Fibroblast of skin of back (primary cell): Measurements from ENCODE around the gene MKNK1. TPM values are rescaled to one million over a fixed set of nuclear protein-coding genes. Genes with fewer than 3 reads are reported as not detected.
"Not testable (repeated sequence)": the region's sequence is repeated elsewhere in the genome, so short reads cannot be mapped to it uniquely, and the experiment has no call there.

Experiments used
- DNase-seq: peaks from one replicate; pipeline ENCODE4 v3.0.0-alpha.2; 2013
- polyA plus RNA-seq, 2 experiments: library from polyadenylated mRNA; unstranded; fragments of 120-200 nt; gene quantifications; one replicate each; pipeline ENCODE4 v1.2.1, GENCODE V29; 2013; ENCODE audit not compliant: insufficient read length in 2 of 2

Gene MKNK1
- 17.2 TPM for polyA plus RNA-seq (2013, experiment 1 of 2; ENCODE audit: insufficient read length)
- polyA plus RNA-seq (2013, experiment 2 of 2; ENCODE audit: insufficient read length) = 21.4 TPM

DNA sequence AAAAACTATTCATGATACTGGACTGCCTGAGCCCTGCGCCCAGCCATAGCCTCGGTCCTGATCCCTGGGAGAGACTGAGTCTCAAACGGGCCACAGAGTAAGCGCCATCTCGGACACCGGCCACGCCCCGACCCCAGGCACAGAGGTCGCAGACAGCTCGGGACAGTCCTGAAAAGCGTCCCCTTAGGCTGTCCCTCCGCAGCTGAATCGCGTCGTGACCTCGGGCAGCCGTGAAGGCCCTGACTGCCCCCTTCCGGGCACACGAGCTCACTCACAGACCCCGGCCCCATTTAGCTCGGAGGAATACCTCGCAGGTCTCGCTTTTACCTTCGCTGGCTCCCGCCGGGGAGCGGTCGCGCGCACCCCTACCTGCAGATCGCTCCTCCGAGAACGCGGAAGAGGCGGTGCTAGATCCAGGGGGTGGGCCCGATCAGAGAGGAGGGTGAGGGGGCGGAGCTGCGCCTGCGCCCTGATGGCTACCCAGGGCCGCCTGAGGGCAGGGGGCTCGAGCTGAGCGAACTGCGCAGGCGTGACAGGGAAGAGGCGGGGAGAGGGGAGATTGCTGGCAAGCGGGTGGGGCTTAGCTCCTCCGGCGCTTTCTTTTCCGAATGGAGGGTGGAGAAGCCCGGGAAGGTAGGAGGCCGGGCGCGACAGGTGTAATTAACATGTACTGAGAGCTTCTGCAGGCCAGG is at the start of gene MKNK1:
Gene MKNK1 (minus strand): TSS at position 411 of the 692 bp plus-strand sequence. CDS start 20,941 bp downstream, outside the sequence.
- peak; percentile 91 for DNase-seq

- DNase-seq = no peak
These were observed 49.4 kb upstream of the MKNK1 start for GRCh38 chr1:46653405-46653958.

DNA sequence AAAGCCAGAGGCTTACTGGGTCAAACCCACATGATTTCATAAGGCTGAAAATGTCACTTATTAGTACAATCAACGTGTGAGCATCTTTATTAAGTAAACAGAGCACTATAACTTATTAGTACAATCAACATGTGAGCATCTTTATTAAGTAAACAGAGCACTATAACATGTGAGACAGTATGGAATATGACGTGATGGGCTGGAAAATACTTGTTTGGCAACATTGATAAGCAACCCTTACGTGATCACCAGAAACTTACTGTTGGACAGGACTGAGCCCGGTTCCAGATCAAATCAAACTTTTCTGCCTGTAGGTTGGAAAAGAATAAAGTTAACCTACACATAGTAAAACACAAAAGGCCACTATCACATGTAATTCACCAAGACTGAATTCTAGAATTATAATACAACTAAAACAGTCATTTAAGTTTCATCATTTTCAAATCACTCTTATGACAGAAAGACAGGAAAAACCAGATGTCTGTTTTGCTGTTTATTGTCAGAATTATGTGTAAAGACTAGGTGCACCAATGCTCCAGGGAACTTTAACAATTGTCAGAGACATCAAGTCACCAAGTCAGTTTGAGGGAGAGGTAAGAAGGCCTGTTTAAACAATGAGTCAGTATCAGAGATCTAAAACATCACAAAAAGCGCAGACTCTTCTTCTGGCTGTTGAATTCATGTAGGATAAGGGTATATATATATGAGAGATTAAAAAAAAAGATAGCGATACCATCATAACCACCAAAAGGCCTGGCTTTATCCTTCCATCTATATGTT is 48.4 kb upstream of the MKNK1 start:
- DNase-seq = no peak

DNA sequence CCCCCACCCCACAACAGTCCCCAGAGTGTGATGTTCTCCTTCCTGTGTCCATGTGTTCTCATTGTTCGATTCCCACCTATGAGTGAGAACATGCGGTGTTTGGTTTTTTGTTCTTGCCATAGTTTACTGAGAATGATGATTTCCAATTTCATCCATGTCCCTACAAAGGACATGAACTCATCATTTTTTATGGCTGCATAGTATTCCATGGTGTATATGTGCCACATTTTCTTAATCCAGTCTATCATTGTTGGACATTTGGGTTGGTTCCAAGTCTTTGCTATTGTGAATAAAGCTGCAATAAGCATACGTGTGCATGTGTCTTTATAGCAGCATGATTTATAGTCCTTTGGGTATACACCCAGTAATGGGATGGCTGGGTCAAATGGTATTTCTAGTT is 47.1 kb upstream of the MKNK1 start:
- DNase-seq = not testable (repeated sequence)

DNA sequence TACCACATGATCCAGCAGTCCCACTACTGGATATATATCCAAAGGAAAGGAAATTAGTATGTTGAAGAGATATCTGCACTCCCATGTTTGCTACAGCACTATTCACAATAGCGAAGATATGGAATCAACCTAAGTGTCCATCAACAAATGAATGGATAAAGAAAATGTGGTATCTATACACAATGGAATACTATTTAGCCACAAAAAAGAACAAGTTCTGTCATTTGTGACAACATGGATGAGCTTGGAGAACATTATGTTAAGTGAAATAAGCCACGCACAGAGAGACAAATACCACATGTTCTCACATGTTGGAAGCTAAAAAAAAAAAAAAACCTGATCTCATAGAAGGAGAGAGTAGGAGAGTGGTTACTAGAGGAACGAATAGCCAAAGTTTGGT is 46.4 kb upstream of the MKNK1 start:
- no peak for DNase-seq

- no peak for DNase-seq
These were observed 45.7 kb upstream of the MKNK1 start for GRCh38 chr1:46649764-46650163.

- DNase-seq = no peak
These were observed 43.5 kb upstream of the MKNK1 start for GRCh38 chr1:46647611-46648010.

DNA sequence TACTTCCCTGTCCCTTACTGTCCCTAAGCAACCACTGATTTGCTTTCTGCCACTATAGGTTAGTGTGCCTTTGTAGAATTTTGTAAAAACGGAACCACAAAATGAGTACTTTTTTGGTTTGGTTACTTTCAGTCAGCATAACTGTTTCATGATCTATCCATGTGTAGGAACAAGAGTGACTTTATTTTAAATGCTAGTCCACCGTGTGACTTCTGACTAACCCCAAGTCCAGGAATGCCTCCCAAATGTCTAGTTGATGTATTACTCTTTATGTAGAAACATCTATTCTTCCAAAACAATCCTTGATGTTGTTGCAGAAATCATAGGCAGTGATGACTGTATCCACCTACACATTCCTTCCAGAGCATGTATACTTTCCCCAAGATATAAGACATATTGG is 42.8 kb upstream of the MKNK1 start:
- DNase-seq = no peak

DNA sequence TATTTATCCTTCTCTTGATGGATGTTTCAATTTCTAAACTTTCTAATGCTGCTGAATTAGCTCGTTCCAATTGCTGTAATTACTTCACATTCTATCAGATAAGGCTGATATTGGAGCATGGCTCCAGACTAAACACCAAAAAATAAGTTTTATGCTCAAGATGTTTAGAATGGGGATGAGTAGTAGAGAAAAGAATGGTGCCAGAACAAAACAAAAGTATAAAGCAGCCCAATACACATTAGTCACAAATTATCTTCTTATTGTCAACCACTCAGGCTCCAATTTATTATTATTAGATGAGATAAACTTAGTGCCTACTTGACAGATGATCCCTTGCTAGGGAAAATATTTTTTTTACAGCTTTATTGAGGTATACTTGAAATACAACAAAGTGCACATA is 42.3 kb upstream of the MKNK1 start:
- DNase-seq = no peak

GRCh38 chr1:46645815-46646214 is 41.7 kb upstream of the MKNK1 start:
- no peak for DNase-seq

DNA sequence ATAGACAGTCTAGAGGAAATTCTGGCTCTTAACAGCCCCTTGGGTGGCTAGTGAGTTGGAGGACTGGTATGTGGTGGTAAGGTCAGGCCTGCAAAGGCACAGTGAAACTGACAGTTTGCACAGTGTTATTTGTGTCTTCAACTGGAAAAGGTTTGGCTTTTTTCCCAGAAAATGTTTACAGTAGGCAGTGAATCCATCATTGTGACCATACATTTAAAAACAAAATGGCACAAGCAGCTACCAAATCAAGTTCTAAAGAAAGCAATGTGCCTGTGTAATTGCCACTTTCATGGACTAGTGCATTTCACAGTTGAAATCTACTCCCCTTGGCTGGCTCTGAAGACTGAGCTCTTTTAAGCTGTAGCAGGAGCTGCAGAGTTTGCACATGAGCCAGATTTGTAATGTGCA is 39.3 kb upstream of the MKNK1 start:
- peak; percentile 85 for DNase-seq

- DNase-seq = no peak
These were observed 38.1 kb upstream of the MKNK1 start for GRCh38 chr1:46642115-46642680.

DNA sequence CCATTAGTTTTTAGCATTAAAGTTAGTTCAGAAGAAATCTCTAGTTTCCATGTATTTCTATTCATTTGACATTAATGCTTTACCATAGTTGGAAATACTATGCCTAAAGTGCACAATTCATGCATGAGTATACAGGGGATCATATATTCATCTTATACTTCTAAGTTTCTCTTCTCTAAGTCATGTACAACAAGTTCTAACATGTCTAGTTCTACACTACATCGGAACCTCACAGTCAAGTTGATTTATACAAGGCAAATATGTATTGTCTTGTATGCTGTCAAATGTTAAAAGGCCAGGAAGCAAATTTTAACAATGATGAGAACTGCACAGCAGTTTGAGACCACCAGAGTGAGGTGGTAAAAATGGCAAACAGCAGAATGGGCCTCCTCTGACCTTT is 35.5 kb upstream of the MKNK1 start:
- DNase-seq = no peak

DNA sequence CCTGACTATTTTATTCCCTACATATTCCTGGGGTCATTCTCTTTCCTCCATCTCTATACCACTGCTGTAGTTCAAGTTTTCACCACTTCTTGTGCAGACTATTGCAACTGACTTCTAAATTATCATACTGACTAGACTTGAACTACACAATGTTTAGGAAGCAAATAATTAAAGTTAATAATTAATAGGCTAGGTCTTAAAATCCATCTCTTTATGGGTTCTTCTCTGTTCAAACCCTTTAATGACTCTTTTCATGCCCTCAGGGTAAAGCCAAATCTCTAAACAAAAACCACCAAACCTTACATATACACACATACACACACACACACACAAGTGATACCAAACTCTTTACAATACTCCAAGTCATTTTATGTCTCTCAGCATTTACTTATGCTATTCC is 34.9 kb upstream of the MKNK1 start:
- no peak for DNase-seq

- no peak for DNase-seq
These were observed 33.5 kb upstream of the MKNK1 start for GRCh38 chr1:46637444-46638083.

DNA sequence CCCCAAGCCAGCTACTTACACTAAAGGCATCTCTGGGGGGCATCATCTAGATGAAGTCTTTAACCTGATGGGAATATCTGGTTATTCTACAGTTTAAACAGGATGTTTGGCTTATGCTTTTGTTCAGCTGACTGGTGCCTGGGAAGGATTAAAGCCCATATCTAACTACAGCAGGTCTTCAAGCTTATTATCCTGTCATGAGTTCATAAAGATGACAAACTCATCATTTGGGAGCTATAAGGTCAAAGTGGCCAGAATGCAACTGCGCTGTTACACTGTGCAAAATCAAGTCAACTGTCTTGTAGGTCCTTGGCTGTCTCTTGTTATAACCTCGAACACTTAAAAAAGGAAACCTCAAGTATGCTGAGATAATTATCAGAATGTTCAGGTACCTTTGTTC is 31.1 kb upstream of the MKNK1 start:
- DNase-seq = no peak

GRCh38 chr1:46630719-46631118 is 26.7 kb upstream of the MKNK1 start:
- DNase-seq = no peak

DNA sequence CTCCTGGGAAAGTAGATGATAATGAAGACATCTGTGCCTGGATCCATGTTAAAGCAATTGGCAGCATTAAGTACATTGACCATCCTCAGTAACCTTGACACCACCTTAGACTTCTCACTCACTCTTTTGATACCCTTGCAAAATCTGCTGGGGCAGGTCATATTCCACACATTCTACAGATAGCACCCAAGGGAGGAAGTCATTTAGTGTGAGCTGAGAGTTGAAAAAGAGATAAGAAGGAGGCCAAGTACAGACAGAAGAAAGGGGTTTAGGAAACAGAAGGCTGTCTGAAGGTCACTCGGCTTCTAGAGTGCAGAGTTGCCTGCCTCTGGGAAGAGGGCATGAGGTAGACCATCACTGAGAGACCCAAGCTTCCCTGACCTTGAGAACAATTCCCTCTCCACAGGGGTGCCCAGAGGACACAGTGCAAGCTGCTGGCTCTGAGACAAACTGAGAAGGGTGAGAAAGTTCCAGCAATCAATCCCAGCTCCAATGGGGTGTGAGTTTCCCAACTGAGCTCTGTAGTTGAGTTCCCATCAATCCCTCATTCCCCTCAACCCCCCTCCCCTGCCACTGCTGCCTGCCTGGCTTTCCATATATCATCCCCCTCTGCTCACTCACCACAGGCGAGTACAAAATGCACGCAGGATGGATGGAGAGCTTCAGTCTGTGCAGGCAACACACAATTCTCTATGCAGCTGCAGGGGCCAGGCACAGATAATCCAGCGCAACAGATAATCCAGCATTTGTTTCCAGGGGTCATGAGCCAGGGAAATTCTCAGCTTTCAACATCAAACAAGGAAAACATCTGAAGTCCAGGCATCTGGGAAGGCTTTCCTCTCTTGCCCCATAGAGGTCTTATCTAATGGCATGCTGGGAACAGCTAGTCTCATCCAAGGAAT is 19.9 kb upstream of the MKNK1 start:
- DNase-seq = no peak

- DNase-seq = peak; percentile 45
These were observed 18.3 kb upstream of the MKNK1 start for GRCh38 chr1:46622344-46622743.

- no peak for DNase-seq
These were observed 17.9 kb upstream of the MKNK1 start for GRCh38 chr1:46621930-46622329.

DNA sequence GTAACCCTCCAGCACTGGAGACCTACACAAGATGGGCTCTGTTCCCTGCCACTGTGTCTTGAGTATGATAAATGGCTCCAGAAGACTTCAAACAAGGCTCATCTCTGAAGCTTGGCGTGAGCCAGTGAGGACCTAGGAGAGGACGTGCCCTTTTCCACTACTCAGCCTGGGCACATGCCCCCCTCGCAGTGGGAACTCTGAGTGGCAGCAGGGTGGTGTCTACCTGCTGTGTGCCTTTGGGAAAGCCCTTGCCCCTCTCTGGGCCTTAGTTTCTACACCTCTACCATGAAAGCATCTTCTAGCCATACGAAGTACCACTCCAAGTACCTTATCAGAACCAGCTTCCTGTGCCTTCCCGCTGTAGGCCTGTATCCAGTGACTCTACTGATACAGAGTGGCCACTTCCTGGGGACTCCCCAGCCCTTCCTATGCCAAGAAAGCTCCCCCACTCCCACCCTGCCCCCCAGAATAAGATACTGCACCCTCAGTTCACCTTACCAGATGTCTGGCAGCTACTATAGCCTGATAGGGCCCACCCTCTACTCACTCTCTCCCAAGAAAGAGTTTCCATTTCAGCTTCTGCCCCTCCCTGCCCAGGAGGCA is 15.7 kb upstream of the MKNK1 start:
- DNase-seq = no peak
